GM10266 (cell line): Measurements from ENCODE around the gene SIM2.

Source experiments
- DNase-seq: peaks from one replicate; pipeline ENCODE4 v3.0.0; 2012; ENCODE audit errors: extremely low spot score
- TF ChIP-seq, protein P1 (sequence below): IDR thresholded peaks from 2 replicates; pipeline ENCODE4 v1.5.1; 2012; ENCODE audit warnings: mild to moderate bottlenecking, low read depth; ENCODE audit not compliant: control insufficient read depth, insufficient read depth; ENCODE audit errors: missing control alignments

SIM2 gene

DNA sequence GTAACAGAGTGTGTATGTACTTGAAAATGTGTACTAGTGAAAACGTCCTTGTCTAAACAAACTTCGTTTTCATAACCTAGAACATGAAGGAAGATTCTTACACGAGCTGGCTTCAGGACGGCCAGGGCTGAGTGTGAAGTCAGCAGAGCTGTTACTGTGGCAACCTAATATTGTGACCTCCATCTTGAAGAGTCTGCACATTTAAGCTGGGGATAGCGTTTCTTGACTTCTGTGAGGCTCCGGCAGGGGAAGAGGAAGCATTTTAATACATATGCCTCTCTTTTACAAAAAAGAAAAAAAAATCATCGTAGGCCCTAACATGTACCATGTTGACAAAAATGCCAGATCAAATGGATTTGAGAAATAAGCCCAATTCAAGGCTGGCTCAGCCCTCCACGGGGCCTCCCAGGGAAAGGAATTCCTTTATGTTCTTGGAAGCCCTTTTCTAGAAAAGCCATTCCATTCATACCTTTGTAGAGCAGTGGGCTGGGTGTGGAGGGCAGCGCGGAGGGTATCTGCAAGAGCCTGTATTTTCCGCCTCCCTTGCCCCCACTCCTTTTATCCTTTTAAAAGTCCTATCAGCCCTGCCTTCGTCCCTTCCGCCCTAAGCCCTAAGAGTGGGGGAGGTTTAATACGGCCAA lies 51.1 kb downstream of the SIM2 start:
- DNase-seq: no peak
- TF ChIP-seq, protein P1, sequence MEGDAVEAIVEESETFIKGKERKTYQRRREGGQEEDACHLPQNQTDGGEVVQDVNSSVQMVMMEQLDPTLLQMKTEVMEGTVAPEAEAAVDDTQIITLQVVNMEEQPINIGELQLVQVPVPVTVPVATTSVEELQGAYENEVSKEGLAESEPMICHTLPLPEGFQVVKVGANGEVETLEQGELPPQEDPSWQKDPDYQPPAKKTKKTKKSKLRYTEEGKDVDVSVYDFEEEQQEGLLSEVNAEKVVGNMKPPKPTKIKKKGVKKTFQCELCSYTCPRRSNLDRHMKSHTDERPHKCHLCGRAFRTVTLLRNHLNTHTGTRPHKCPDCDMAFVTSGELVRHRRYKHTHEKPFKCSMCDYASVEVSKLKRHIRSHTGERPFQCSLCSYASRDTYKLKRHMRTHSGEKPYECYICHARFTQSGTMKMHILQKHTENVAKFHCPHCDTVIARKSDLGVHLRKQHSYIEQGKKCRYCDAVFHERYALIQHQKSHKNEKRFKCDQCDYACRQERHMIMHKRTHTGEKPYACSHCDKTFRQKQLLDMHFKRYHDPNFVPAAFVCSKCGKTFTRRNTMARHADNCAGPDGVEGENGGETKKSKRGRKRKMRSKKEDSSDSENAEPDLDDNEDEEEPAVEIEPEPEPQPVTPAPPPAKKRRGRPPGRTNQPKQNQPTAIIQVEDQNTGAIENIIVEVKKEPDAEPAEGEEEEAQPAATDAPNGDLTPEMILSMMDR: no peak

DNA sequence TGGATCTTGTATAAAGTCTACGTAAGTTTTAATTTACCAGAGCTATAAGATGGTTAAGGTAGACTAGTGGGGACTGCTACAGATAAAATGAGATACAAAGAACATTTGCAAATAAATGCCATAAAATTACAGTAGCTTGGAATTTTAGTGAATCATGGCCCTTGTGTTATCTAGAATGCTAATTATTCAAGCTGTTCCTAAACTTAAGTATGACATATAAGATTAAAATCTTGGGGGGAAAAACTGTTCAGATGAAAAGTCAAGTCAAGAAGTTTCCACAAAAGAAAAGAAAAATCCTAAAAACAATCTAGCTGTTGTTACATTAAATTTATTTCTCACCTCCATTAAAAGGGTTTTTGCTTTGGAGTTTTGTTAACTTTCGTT lies 51.7 kb downstream of the SIM2 start:
- TF ChIP-seq, protein P1: no peak
- no peak for DNase-seq

DNA sequence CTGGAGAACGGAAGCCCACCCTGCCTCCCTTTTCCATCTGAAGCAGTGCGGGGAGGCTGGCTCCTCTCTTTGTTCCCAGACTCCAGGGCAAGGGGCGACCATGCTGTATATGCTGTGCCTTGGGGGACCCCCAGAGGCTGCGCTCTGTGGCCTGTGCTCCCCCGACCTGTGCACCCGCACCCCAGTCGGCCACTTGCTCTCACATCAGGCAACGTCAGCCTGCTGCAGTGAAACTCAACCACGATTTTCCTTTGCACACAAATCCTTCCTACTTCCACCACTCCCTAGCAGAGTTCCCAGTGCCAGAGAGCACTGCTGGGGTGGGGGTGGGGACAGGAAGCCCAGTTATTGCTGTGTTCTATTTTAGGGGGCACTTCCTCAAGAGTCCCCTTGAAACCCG lies 52.5 kb downstream of the SIM2 start:
- no peak for DNase-seq
- TF ChIP-seq, protein P1: no peak

DNA sequence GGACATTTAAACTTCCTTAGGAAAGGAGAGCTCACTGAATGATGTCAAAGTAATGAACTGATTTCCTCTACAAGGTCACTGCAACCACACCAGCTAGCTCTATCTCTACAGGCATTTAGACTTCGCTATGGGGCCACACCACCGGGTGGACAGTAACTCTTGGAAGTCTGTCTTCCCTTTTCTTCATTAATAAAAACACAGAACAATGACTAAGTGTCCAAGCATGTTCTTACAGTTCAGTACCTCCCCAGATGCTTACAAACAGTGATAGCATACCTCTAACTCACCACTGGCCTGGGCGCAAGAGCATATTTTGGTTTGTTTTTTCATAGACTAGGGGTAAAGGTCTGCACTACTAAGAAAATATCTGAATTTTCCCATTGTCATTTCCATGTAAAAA lies 54.6 kb downstream of the SIM2 start:
- DNase-seq: no peak
- TF ChIP-seq, protein P1: no peak

DNA sequence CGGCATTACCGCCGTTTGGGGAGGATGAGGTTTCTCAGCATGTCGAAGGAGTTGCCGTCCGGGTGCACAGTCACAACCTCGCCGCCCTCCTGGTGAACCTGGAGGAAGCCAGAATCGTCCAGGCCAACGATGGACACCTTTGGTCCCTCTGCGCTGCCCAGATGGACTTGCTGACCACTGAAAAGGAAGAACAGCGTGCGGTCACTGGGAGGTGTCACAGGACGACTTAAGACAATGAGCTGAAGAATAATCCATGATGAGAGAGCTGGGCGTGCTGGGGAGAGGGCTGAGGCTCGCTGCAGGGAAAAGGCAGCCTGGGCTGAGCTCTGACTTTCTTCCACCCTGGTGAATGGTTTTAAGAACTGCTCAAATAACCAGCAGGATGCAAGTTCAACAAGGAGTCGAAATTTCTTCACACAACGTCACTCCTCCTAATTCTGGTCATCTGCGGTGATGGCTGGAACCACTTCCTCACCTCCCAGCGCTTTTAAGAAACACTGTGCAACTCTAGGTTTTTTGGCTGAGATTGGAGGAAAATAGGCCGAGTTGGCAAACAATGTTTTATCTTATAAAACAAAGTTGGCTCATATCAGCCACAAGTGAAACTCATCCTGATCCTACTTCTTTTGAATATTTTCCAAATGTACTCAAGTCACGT lies 55.5 kb downstream of the SIM2 start:
- TF ChIP-seq, protein P1: no peak
- DNase-seq: no peak

DNA sequence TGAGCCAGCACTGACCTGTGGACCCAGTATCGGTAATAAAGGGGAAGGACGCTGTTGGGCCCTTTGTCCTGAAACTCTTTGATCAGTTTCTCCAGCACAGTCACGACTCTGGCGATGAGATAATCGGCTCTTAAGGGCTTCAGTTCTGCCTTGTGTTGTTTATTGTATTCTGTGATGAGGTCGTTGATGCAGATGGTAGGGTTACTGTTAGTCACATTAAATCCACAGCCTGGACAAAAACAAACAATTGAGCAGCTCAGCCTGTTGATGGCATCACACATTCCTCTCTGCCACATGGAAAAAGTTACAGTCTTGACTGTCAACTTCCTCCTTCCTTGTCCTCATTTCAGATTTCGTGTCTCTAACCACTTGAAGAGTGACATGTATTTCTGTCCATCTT lies 57.6 kb downstream of the SIM2 start:
- no peak for DNase-seq
- TF ChIP-seq, protein P1: no peak

DNA sequence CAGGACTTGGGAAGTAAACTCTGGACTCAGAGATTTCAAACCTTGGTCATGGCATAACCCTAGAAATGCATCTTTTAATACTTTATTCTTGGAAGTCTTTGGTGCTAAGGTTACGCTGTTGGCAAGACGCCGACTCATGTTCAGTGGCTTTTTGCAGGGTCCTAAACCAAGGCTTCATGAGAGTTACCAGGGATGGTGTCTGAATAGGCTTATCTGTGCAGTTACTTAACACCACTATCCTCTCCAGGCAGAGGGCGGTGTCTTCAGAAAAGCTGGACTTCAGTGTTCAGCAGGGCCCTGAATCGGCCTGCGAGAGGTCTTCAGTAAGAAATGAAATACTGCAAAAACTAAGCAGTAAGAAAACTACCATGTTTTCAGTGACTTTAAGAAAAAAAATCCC lies 58.3 kb downstream of the SIM2 start:
- DNase-seq: no peak
- TF ChIP-seq, protein P1: no peak
